Ascending aorta (tissue), 2 donors: ENCODE data around the gene OR6C68. TPM values are rescaled to one million over a fixed set of nuclear protein-coding genes. Genes with fewer than 3 reads are reported as not detected.
"Not testable (repeated sequence)": the region's sequence is repeated elsewhere in the genome, so short reads cannot be mapped to it uniquely, and the experiment has no call there.

ENCODE experiments used
- DNase-seq, 2 donors: peaks; one replicate each; pipeline ENCODE4 v3.0.0-alpha.2; 2019; ENCODE audit warnings: low spot score in 2 of 2
- H3K27ac ChIP-seq, 2 donors: fragments of 200-600 bp; sonication (generic); one replicate each; pipeline ENCODE4 v1.5.1; 2016 to 2017; ENCODE audit warnings: mild to moderate bottlenecking in 1 of 2
- H3K27me3 ChIP-seq: fragments of 200-600 bp; sonication (generic); one replicate; pipeline ENCODE4 v1.5.1; 2017
- H3K36me3 ChIP-seq, 2 donors: fragments of 200-600 bp; sonication (generic); one replicate each; pipeline ENCODE4 v1.5.1; 2016
- H3K4me1 ChIP-seq, 2 donors: fragments of 200-600 bp; sonication (generic); one replicate each; pipeline ENCODE4 v1.5.1; 2016 to 2017; ENCODE audit warnings: mild to moderate bottlenecking in 1 of 2
- H3K4me3 ChIP-seq, 2 donors: fragments of 200-600 bp; sonication (generic); one replicate each; pipeline ENCODE4 v1.5.1; 2016 to 2017; ENCODE audit warnings: mild to moderate bottlenecking in 1 of 2
- H3K9me3 ChIP-seq, 2 donors: fragments of 200-600 bp; sonication (generic); one replicate each; pipeline ENCODE4 v1.5.1; 2016
- intact Hi-C: fragments of 100-400 bp; cut with DNase I; formaldehyde crosslinking; loops from one replicate; pipeline ENCODE4 v1.15.1; 2023
- total RNA-seq: library from RNA; depleted of rRNA; stranded (reverse); fragments of >200 nt; gene quantifications from one replicate; pipeline ENCODE4 v1.1.0, GENCODE V29; 2016
- TF ChIP-seq, protein P1 (sequence below), 3 experiments: fragments of 200-600 bp in 2 of 3; fragments of 450-650 bp in 1 of 3; sonication (generic) in 2 of 3; IDR thresholded peaks; one replicate each; pipeline ENCODE4 v1.5.1; 2016 to 2019; ENCODE audit warnings: antibody characterized with exemption in 3 of 3, mild to moderate bottlenecking in 1 of 3, moderate library complexity in 1 of 3

Gene OR6C68
- not detected for total RNA-seq

DNA sequence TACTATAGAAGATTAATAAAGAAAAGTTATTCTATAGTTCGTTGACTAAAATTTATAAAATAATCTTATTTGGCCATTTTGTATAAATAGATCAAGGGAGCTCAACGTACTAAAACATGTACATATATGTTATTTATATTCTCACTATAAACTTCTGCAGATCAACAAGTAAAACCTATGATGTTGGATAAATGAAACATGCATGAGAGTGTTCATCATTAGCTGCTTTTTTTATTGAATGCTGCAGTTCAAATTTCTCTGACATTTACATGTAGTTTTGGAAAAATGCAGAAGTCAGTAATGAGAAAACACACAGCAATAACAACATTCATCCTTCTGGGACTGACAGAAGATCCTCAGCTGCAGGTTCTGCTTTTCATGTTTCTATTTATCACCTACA, at the start of gene OR6C68:
OR6C68 (plus strand) TSS at position 301 of the 400 bp plus-strand sequence; CDS start at position 301, 0 bp downstream.
- no peak within 1 kb of the TSS for H3K27ac ChIP-seq
- no peak for DNase-seq
- H3K36me3 ChIP-seq, result no peaks in the 10 kb centered on the region
- intact Hi-C loops, result no loop called here
- H3K9me3 ChIP-seq, result no peaks in the 10 kb centered on the region
- TF ChIP-seq, protein P1, sequence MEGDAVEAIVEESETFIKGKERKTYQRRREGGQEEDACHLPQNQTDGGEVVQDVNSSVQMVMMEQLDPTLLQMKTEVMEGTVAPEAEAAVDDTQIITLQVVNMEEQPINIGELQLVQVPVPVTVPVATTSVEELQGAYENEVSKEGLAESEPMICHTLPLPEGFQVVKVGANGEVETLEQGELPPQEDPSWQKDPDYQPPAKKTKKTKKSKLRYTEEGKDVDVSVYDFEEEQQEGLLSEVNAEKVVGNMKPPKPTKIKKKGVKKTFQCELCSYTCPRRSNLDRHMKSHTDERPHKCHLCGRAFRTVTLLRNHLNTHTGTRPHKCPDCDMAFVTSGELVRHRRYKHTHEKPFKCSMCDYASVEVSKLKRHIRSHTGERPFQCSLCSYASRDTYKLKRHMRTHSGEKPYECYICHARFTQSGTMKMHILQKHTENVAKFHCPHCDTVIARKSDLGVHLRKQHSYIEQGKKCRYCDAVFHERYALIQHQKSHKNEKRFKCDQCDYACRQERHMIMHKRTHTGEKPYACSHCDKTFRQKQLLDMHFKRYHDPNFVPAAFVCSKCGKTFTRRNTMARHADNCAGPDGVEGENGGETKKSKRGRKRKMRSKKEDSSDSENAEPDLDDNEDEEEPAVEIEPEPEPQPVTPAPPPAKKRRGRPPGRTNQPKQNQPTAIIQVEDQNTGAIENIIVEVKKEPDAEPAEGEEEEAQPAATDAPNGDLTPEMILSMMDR (IDR thresholded peaks at IDR 0.05), result no peak
- H3K4me1 ChIP-seq, result no peaks in the 10 kb centered on the region
- H3K27me3 ChIP-seq, result no peaks in the 10 kb centered on the region
- no peak within 1 kb of the TSS for H3K4me3 ChIP-seq

DNA sequence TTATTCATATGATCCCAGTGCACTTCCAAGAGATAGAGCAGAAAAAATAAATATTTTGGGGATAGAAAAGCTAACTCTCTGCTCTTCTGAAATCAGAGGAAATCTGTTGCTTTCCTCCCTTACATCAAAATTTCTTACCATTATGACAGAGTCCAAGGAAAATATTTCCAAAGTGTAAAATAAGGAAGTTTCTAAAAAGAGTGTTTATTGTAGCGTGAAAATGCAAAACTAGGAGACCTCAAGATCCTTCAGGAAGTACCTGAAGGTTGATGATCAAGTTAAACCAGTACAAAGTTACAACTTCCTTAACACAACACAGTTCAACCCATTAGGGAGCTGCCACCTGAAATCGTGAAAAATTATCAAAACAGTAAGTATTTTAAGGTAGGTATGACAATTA, 48.4 kb upstream of the OR6C68 start, which contains the start of gene OR6C2:
OR6C2 (plus strand) TSS at position 301 of the 400 bp plus-strand sequence. CDS start 8,138 bp downstream, outside the sequence.
- DNase-seq, result no peak
- H3K36me3 ChIP-seq, result no peaks in the 10 kb centered on the region
- H3K4me3 ChIP-seq, result no peak within 1 kb of the TSS
- TF ChIP-seq, protein P1 (IDR thresholded peaks at IDR 0.05), result no peak
- H3K9me3 ChIP-seq, result no peaks in the 10 kb centered on the region
- no peaks in the 10 kb centered on the region for H3K4me1 ChIP-seq
- H3K27ac ChIP-seq, result no peak within 1 kb of the TSS
- intact Hi-C loops, result no loop called here
- H3K27me3 ChIP-seq, result no peaks in the 10 kb centered on the region

DNA sequence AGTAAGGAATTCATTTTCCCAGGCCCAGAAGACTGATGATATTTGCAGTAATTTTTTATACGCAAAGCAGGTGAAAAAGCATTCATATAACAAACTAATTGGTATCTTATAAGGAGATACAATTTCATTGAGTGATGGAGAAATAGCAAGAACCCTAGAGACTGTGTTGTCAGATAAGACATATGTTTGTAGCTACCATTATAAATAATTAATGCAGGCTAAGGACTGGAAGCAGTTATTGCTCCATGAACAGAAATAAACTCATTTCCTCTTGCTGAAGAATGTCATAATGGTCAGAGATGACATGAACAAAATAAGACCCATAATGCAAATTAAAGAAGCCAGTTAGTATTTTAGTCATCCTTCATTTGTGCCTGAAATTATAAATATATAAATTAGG, 46.8 kb upstream of the OR6C68 start:
- no peaks in the 10 kb centered on the region for H3K36me3 ChIP-seq
- no peaks in the 10 kb centered on the region for H3K9me3 ChIP-seq
- no peak overlapping the region for H3K27ac ChIP-seq
- no peaks in the 10 kb centered on the region for H3K27me3 ChIP-seq
- TF ChIP-seq, protein P1 (IDR thresholded peaks at IDR 0.05), result no peak
- H3K4me1 ChIP-seq, result no peaks in the 10 kb centered on the region
- DNase-seq, result no peak
- no peak overlapping the region for H3K4me3 ChIP-seq
- intact Hi-C loops, result no loop called here

DNA sequence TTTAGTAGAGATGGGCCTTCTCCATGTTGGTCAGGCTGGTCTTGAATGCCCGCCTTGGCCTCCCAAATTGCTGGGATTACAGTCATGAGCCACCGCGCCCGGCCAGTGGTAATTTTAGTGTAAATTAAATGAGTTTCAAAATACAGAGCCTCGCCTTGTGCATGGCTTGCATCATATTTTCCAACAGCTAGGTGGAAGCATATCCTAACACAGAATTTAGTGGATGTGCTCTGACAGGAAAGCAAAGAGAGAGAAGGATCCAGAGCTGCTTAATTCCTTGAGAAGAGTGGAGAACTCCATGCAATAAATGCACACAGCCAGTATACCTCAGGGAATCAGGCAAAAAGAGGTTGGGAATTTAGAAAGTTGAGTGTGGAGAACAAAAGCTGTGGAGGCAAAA, 45.9 kb upstream of the OR6C68 start:
- intact Hi-C loops, result no loop called here
- H3K36me3 ChIP-seq, result no peaks in the 10 kb centered on the region
- TF ChIP-seq, protein P1 (IDR thresholded peaks at IDR 0.05), result no peak
- DNase-seq, result no peak
- no peaks in the 10 kb centered on the region for H3K4me1 ChIP-seq
- no peak overlapping the region for H3K27ac ChIP-seq
- H3K9me3 ChIP-seq, result no peaks in the 10 kb centered on the region
- no peak overlapping the region for H3K4me3 ChIP-seq
- H3K27me3 ChIP-seq, result no peaks in the 10 kb centered on the region

DNA sequence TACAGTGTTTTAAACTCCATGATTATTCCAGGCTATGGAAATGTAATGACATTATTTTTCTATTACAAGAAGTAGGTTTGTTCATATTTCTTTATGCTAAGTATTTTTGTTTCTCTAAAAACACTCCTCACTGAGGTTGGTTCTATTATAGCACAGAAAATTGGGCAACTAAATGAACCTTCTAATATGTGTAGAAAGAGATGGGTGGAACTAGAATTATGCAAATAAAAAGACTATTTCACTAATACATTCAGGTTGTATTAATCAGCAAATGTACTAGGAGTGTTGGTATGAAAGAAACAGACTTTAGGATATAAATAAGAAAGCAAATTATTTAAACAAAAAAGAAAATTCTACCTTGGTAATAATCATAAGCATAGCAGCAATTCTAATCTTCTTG, 43.4 kb upstream of the OR6C68 start:
- Histone ChIP-seq H3K4me3 (no peak overlapping the region), H3K27ac (no peak overlapping the region), H3K36me3 (no peaks in the 10 kb centered on the region), H3K4me1 (no peaks in the 10 kb centered on the region), H3K27me3 (no peaks in the 10 kb centered on the region), H3K9me3 (no peaks in the 10 kb centered on the region)
- DNase-seq, result no peak
- TF ChIP-seq, protein P1 (IDR thresholded peaks at IDR 0.05), result no peak
- intact Hi-C loops, result no loop called here

DNA sequence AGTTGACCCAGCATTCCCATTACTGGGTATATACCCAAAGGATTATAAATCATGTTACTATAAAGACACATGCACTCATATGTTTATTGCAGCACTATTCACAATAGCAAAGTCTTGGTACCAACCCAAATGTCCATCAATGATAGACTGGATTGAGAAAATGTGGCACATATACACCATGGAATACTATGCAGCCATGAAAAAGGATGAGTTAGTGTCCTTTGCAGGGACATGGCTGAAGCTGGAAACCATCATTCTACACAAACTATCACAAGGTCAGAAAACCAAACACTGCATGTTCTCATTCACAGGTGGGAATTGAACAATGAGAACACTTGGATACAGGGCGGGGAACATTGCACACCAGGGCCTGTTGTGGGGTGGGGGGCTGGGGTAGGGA, 27.3 kb upstream of the OR6C68 start:
- intact Hi-C loops, DNase-seq, H3K36me3 ChIP-seq, H3K9me3 ChIP-seq, H3K4me1 ChIP-seq, H3K27ac ChIP-seq, H3K27me3 ChIP-seq, H3K4me3 ChIP-seq: not testable (repeated sequence)
